ENCODE measurements around the gene TM7SF3.

DNA sequence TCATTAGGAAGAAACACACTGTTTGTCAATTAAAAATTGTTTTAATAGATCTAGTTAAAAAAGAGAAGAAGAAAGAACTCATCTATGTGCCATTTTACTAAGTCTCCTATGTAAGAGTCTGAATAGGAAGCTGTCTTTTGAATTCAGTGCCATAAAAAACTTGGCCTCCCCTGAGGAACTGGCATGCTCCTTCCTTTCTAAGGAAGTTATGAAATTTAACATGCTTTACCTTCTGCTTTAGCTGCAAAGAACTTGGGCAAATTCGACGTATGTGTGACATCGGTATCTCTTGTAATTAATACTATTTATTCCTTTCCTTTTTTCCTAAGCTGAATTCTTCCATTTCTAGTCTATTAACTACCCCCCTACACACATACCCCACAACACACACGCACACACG lies 12.5 kb downstream of the TM7SF3 start:
- no peak for TF ChIP-seq POLR2A (IDR thresholded peaks at IDR 0.05)
- TF ChIP-seq, protein P1, sequence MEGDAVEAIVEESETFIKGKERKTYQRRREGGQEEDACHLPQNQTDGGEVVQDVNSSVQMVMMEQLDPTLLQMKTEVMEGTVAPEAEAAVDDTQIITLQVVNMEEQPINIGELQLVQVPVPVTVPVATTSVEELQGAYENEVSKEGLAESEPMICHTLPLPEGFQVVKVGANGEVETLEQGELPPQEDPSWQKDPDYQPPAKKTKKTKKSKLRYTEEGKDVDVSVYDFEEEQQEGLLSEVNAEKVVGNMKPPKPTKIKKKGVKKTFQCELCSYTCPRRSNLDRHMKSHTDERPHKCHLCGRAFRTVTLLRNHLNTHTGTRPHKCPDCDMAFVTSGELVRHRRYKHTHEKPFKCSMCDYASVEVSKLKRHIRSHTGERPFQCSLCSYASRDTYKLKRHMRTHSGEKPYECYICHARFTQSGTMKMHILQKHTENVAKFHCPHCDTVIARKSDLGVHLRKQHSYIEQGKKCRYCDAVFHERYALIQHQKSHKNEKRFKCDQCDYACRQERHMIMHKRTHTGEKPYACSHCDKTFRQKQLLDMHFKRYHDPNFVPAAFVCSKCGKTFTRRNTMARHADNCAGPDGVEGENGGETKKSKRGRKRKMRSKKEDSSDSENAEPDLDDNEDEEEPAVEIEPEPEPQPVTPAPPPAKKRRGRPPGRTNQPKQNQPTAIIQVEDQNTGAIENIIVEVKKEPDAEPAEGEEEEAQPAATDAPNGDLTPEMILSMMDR (IDR thresholded peaks at IDR 0.05), result no peak
- TF ChIP-seq EP300 (IDR thresholded peaks at IDR 0.05), result no peak
